EL (cell line): ENCODE results near the gene ZNF692.
"Not testable (repeated sequence)": the region's sequence is repeated elsewhere in the genome, so short reads cannot be mapped to it uniquely, and the experiment has no call there.

Experiments
- DNase-seq: peaks from one replicate; pipeline ENCODE4 v3.0.0-alpha.2; 2016

Gene ZNF692

DNA sequence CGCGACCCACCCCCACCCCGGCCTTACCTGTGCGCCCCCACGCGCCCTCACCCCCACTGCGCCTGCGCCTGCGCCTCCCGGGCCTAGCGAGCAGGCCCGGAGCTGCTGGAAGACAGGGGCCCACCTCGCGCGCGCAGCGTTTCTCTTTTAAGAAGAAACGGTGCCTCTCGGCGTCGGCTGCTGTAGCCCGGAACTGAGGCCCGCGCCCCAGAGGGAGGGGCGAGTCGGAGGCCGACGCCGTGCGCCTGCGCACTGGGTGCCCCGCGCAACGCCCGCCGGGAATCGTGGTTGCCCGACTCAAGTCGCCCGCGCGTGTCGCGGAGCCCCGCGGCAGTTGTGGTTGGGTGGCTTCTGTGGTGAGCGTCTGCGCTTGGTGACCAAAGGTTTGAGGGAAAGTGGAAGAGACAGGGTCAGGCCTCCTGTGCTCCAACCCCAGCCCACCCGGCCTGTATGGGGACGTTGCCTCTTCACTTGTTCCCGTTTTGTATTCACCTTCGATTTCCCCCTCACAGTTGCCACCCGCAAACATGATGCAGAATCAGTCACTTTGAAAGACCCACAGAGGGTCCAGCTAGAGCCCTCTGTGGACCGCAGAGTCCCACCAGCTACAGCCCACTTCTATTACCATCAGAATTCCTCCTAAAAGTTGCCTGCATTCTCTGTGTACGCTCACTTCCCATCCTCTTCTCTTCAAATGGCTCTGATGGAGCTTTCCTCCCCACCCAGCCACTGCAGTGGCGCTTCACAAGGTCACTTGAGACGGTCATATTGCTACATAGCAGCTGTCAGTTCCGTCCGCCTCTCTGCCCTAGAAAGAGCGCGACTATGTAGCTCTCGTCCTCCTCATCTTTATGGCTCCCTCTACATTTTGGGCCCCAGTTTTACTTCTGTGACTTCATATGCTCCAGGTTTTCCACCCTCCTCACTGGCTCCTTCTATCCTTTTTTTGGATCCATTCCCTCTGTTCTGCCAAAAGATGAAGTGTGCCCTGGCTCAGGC lies at the start of gene ZNF692:
TSS of gene ZNF692 (minus strand) at position 195 of the 999 bp plus-strand sequence. CDS start 776 bp downstream, outside the sequence.
- peak; percentile 96 for DNase-seq

DNA sequence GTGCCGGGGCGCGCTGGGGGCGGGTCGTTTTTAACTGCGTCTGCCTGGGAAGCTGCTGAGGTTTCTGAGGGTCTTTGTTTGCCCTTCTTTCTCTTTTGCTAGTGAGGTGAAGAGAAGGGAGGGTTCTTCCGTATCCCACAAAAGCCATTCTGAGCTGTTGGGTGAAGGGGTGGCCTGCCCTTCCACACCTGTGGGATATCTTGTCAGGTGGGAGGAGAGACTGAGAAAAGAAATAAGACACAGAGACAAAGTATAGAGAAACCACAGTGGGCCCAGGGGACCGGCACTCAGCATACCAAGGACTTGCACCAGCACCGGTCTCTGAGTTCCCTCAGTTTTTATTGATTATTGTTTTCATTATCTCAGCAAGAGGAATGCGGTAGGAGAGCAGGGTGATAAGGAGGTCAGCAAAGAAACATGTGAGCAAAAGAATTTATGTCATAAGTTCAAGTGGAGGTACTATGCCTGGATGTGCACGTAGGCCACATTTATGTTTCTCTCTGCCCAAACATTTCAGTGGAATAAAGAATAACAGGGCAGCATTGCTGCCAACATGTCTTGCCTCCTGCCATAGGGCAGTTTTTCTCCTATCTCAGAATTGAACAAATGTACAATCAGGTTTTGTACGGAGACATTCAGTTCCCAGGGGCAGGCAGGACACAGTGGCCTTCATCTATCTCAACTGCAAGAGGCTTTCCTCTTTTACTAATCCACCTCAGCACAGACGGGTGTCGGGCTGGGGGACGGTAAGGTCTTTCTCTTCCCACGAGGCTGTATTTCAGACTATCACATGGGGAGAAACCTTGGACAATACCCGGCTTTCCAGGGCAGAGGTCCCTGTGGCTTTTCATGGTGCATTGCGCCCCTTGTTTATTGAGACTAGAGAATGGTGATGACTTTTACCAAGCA lies 48.1 kb upstream of the ZNF692 start:
- DNase-seq = no peak

- DNase-seq = peak; percentile 92
Measured at GRCh38 chr1:248906009-248906752, 47.3 kb upstream of the ZNF692 start, which contains the start of gene PGBD2. TSS of gene PGBD2 (plus strand) at chr1:248906235. CDS start at chr1:248913863, 7,628 bp downstream.

- no peak for DNase-seq
Measured at GRCh38 chr1:248905662-248906008, 46.8 kb upstream of the ZNF692 start.

- no peak for DNase-seq
Measured at GRCh38 chr1:248904437-248905216, 45.7 kb upstream of the ZNF692 start.

DNA sequence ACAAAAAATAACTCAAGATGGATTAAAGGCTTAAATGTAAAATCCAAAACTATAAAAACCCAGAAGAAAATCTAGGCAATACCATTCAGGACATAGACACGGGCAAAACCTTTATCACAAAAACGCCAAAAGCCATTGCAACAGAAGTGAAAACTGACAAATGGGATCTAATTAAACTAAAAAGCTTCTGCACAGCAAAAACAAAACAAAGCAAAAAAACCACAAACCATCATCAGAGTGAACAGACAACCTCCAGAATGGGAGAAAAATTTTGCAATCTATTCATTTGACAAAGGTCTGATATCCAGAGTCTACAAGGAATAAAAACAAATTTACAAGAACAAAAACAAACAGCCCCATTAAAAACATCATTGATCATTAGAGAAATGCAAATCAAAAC lies 42.7 kb upstream of the ZNF692 start:
- no peak for DNase-seq

GRCh38 chr1:248900637-248901036 lies 41.8 kb upstream of the ZNF692 start:
- no peak for DNase-seq

- DNase-seq = no peak
Measured at GRCh38 chr1:248897412-248898337, 38.8 kb upstream of the ZNF692 start.

GRCh38 chr1:248894837-248895236 lies 36.0 kb upstream of the ZNF692 start:
- no peak for DNase-seq

DNA sequence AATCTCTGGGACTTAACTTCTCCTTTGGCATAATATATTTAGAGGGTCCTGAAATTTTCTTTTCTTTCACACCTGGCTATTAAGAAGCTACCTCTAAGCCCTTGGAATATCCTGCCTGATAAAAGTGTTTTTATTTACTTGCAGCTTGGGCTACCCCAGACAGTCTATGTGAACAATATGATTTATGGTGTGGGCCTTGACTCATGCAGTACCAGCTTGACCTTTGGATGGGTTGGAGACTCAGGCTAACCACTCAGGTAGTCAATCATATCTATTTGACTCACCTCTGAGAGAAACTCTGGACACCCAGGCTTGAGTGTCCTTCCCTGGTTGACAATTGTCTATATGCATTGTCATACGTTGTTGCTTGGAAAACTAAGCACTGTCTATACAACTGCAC lies 33.7 kb upstream of the ZNF692 start:
- no peak for DNase-seq

DNA sequence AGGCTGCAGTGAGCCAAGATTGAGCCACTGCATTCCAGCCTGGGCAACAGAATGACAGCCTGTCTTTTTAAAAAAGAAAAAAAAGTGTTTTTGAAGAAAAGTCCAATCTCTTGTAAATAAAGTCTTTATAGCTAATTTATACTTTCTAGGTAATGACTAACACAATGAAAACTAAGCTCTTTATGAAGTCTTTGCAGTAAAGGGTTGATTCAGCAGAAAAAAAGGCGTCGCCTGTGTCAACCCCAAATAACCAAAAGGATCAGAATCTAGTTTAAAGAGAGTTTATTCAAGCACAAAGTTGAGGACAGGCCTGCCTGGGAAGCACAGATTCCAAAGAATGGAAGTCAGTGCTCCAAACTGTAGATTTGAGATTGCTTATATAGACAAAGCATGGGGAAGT lies 32.9 kb upstream of the ZNF692 start:
- DNase-seq = no peak

- no peak for DNase-seq
Measured at GRCh38 chr1:248890549-248891498, 31.9 kb upstream of the ZNF692 start.

GRCh38 chr1:248889914-248890243 lies 31.0 kb upstream of the ZNF692 start:
- not testable (repeated sequence) for DNase-seq

- DNase-seq = peak; percentile 8
Measured at GRCh38 chr1:248886237-248886895, 27.5 kb upstream of the ZNF692 start.

- no peak for DNase-seq
Measured at GRCh38 chr1:248885646-248886045, 26.8 kb upstream of the ZNF692 start.

DNA sequence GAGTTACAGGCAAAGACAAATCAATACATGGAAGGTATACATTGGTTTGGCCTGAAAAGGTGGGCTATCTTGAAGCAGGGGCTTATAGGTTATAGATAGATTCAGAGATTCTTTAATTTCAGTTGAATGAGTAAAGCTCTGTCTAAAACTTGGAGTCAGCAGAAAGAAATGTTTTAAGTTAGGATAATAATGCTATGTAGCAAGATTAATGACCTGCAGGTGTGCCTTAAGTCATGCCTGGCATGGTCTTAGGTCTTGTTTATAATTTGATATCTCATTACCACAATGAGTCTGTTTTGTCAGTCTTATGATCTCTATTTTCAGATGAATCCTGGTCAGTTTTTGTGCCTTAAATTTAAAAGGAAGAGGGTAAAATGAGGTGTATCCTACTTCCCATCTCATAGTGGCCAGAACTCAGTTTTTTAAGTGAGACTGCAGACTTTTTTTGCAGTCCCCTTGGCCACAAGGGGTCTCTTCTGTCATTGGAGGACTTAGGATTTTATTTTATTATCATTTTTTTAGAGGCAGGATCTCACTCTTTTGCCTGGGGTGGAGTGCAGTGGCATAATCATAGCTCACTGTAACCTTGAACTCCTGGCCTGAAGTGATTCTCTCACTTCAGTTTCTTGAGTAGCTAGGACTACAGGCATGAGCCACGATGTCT lies 25.9 kb upstream of the ZNF692 start:
- no peak for DNase-seq

DNA sequence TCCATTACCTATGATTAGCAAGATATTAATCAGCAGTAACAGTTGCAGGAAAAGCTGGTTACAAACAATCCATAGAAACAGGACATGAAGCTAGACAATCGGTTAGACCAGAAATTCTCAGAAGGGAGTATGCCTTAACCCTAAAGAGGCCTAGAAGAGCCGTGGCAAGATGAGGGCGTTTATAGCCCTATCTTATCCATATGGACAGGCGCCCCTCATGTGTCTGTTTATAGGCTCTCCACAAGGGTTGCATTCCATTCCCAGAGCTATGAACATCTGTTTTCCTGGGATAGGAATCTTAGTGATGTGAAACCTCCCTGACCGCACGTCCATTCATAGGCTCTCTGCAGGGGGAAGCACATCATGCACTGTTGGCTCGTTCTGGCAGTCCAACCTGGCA lies 23.5 kb upstream of the ZNF692 start:
- DNase-seq = not testable (repeated sequence)

- no peak for DNase-seq
Measured at GRCh38 chr1:248881261-248881660, 22.4 kb upstream of the ZNF692 start.
